ENCODE data around the gene CASTOR1.

Gene CASTOR1

DNA sequence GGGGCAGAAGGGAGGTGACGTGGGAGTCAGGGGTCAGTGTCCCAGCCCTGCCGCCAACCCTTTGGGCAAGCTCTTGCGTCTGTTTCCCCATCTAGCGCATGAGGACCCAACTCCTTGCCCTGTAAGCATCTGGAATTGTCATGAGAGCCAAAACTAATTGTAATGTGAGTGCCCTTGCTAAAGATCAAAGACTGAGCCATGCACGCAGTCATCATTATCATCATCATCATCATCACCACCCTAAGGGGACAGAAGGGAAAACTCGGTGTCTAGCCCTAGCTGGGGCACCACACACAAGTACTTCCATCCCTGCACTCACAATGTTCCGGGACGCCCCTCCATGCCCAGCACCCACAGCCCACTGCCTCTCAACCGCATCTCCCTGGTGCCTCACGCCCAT lies 45.2 kb downstream of the CASTOR1 start:
- no peak for DNase-seq

DNA sequence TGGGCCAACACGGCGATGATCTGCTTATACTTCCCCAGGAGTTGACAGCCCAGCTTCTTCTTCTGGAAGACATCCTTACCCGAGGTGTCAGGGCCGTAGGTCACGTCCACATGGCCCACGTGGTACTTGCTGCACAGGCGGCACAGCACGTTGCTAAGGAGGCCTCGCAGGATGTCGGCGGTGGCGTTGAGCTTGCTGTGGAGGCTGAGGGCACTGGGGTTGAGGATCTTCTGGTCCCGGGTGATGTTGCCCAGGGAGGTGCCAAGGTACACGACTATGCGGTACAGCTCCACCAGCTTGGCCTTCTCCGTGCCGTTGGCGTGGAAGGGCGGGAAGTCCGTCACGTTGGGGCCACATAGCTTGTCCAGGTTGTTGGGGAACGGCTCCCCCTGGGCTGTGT lies 45.6 kb downstream of the CASTOR1 start:
- DNase-seq: no peak

- DNase-seq: no peak
These were observed 47.5 kb downstream of the CASTOR1 start for GRCh38 chr22:30241576-30242371.

DNA sequence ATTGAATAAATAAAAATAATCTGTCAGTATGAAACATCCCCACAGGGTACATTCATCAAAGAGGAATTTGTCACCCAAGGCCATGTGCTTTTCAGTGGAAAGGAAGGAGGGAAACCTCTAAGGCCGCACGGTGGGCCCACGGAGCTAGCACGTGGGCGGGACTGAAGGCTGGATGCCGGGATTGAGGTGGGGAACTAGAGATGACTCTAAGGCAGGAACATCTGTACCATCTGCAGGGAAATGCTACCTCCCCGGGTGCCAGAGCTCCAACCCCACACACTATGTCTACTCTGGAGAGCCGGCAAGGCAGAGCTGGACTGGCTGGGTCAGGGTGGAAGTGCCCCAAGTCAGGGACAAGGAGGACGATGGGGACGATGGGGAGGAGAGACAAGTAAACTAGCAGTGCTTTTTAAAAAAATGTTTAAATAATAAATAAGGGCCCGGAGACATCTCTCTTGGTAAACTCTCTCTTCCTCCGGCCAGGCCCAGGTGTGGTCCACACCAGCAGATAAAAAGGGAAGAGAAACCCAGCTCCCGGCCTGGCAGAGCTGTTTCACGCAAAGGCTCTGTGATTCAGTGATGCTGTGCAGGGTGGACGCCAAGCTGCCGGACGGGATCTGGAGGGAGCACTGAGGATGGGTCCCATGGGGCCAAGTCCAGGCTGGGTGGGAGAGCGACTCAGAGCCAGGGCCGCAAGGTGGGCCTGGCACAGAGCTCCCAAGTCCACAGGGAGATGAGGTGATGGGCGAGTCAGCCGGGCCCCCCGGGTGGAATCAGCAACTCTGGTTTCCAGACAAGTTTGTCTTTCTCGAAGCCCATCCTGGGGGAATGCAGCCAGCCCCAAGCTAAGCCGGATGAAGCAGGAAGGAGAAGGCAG lies 48.5 kb downstream of the CASTOR1 start:
- DNase-seq: no peak

DNA sequence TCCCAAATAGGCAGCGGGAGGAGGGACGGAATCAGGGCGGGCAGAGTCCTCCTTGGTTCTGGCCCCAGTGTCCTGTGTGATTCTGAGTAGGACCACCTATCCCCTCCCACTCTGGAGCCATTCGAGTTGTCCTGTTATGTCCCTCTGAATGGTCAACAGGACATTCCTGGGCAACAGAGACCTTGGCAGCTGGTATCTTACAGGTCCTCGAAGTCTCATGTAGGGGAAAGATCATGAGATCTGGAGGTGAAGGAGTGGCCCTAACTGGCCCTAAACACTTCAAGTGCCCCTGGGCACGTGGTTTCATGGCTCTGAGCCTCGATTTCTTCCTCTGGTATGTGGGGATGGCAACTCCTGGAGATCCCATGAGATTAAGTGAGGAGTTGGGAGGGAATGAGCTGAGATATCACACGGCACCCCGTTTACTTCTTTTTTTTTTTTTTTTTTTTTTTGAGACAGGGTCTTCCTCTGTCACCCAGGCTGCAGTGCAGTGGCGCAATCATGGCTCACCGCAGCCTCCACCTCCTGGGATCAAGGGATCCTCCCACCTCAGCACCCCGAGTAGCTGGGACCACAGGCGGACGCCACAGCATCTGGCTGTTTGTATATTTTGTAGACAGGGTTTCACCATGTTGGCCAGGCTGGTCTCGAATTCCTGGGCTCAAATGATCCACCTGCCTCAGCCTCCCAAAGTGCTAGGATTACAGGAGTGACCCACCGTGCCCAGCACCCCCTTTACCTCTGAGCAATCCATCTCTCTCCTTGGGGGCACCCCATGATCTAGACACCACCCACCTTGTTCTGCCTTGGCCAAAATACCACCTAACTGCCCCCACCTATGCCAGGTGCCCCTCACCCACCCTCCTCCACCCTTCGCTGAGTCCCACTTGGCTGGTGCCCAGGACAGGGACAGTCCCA lies 49.6 kb downstream of the CASTOR1 start:
- no peak for DNase-seq

- DNase-seq: no peak
These were observed 50.4 kb downstream of the CASTOR1 start for GRCh38 chr22:30238661-30239487.

DNA sequence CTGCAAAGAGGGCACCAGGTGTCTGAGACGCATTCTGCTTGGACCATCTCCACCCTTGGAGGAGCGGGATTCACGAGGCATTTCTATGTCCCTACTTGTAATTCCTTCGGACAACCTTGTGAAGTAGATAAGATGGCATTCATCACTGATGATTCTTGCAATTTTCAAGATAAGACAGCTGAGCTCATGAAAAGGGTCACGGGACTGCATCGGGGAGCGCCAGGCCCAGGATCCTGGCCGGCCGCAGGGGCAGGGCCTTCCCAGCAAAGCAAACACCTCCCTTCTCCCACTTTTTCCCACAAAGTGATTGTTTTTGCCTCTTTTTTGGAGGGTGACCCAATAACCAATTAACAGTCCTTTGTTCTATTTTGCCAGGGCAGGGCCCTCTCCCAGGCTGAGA lies 51.2 kb downstream of the CASTOR1 start:
- no peak for DNase-seq

GRCh38 chr22:30236875-30237274 lies 52.4 kb downstream of the CASTOR1 start:
- DNase-seq: no peak

GRCh38 chr22:30235687-30236170 lies 53.6 kb downstream of the CASTOR1 start:
- no peak for DNase-seq

Data from NCI-H1105 treated with DMSO at 0.1 percent for 48 hours (cell line).